GM18873 (cell line): ENCODE results near the gene ACAD10.
"Not testable (repeated sequence)": the region's sequence is repeated elsewhere in the genome, so short reads cannot be mapped to it uniquely, and the experiment has no call there.

Experiments
- ATAC-seq: cut with Tn5 transposase; IDR thresholded peaks from one replicate; pipeline ENCODE4 v1.9.1; 2021; ENCODE audit warnings: mild to moderate bottlenecking, moderate library complexity, moderate number of reproducible peaks; ENCODE audit not compliant: unreplicated experiment, low FRiP score

The ACAD10 gene

GRCh38 chr12:111686574-111687105 is 787 bp downstream of the ACAD10 start:
- no peak for ATAC-seq

- no peak for ATAC-seq
Observed at GRCh38 chr12:111687255-111687654, 1.4 kb downstream of the ACAD10 start.

- no peak for ATAC-seq
Observed at GRCh38 chr12:111687952-111688351, 2.1 kb downstream of the ACAD10 start.

GRCh38 chr12:111691262-111691661 is 5.4 kb downstream of the ACAD10 start:
- no peak for ATAC-seq

GRCh38 chr12:111692575-111693210 is 6.8 kb downstream of the ACAD10 start:
- no peak for ATAC-seq

- no peak for ATAC-seq
Observed at GRCh38 chr12:111693818-111694217, 8.0 kb downstream of the ACAD10 start.

GRCh38 chr12:111699962-111700361 is 14.1 kb downstream of the ACAD10 start:
- no peak for ATAC-seq

GRCh38 chr12:111705672-111706071 is 19.8 kb downstream of the ACAD10 start:
- no peak for ATAC-seq

GRCh38 chr12:111706145-111706544 is 20.3 kb downstream of the ACAD10 start:
- ATAC-seq, result no peak

- no peak for ATAC-seq
Observed at GRCh38 chr12:111715279-111715678, 29.4 kb downstream of the ACAD10 start.

GRCh38 chr12:111719316-111719715 is 33.5 kb downstream of the ACAD10 start:
- not testable (repeated sequence) for ATAC-seq

GRCh38 chr12:111720457-111720856 is 34.6 kb downstream of the ACAD10 start:
- no peak for ATAC-seq

- not testable (repeated sequence) for ATAC-seq
Observed at GRCh38 chr12:111723646-111724360, 38.0 kb downstream of the ACAD10 start.

- no peak for ATAC-seq
Observed at GRCh38 chr12:111728795-111729194, 42.9 kb downstream of the ACAD10 start.

GRCh38 chr12:111730420-111730819 is 44.6 kb downstream of the ACAD10 start:
- ATAC-seq, result no peak

- no peak for ATAC-seq
Observed at GRCh38 chr12:111732786-111733185, 46.9 kb downstream of the ACAD10 start.

- ATAC-seq, result no peak
Observed at GRCh38 chr12:111733340-111733915, 47.6 kb downstream of the ACAD10 start.

- ATAC-seq, result not testable (repeated sequence)
Observed at GRCh38 chr12:111739524-111739923, 53.7 kb downstream of the ACAD10 start.

- ATAC-seq, result no peak
Observed at GRCh38 chr12:111741235-111741812, 55.5 kb downstream of the ACAD10 start.

- ATAC-seq, result no peak
Observed at GRCh38 chr12:111745211-111745610, 59.4 kb downstream of the ACAD10 start.

GRCh38 chr12:111747333-111747732 is 61.5 kb downstream of the ACAD10 start:
- ATAC-seq, result no peak
